ENCODE data around the gene GRAP.

Gene GRAP

GRCh38 chr17:18985475-18985874 lies 61.3 kb downstream of the GRAP start:
- DNase-seq (ENCODE audit: low read depth in 2 of 2, low spot score in 1 of 2) = no peak

- no peak for DNase-seq (ENCODE audit: low read depth in 2 of 2, low spot score in 1 of 2)
These were observed 62.3 kb downstream of the GRAP start for GRCh38 chr17:18984273-18985114.

- DNase-seq (ENCODE audit: low read depth in 2 of 2, low spot score in 1 of 2) = no peak
These were observed 64.9 kb downstream of the GRAP start for GRCh38 chr17:18981642-18982424.

- DNase-seq (ENCODE audit: low read depth in 2 of 2, low spot score in 1 of 2) = no peak
These were observed 65.5 kb downstream of the GRAP start for GRCh38 chr17:18981335-18981641.

- no peak for DNase-seq (ENCODE audit: low read depth in 2 of 2, low spot score in 1 of 2)
These were observed 65.9 kb downstream of the GRAP start for GRCh38 chr17:18980682-18981334.

- DNase-seq (ENCODE audit: low read depth in 2 of 2, low spot score in 1 of 2) = no peak
These were observed 68.1 kb downstream of the GRAP start for GRCh38 chr17:18978655-18979054.

- no peak for DNase-seq (ENCODE audit: low read depth in 2 of 2, low spot score in 1 of 2)
These were observed 68.7 kb downstream of the GRAP start for GRCh38 chr17:18978050-18978449.

- no peak for DNase-seq (ENCODE audit: low read depth in 2 of 2, low spot score in 1 of 2)
These were observed 69.1 kb downstream of the GRAP start for GRCh38 chr17:18977646-18978045.

GRCh38 chr17:18977021-18977420 lies 69.7 kb downstream of the GRAP start:
- no peak for DNase-seq (ENCODE audit: low read depth in 2 of 2, low spot score in 1 of 2)

- no peak for DNase-seq (ENCODE audit: low read depth in 2 of 2, low spot score in 1 of 2)
These were observed 70.6 kb downstream of the GRAP start for GRCh38 chr17:18976201-18976600.

- DNase-seq (ENCODE audit: low read depth in 2 of 2, low spot score in 1 of 2) = no peak
These were observed 71.2 kb downstream of the GRAP start for GRCh38 chr17:18975597-18975996.

- DNase-seq (ENCODE audit: low read depth in 2 of 2, low spot score in 1 of 2) = no peak
These were observed 72.2 kb downstream of the GRAP start for GRCh38 chr17:18974407-18975149.

GRCh38 chr17:18971801-18972200 lies 75.0 kb downstream of the GRAP start:
- no peak for DNase-seq (ENCODE audit: low read depth in 2 of 2, low spot score in 1 of 2)

All from stimulated activated CD8-positive, alpha-beta memory T cell treated with anti-CD3 and anti-CD28 coated beads, Interleukin-4, amount 100 ng/mL, for 1 hour (primary cell).